Islet precursor cell (in vitro differentiated cells): ENCODE data around the gene SNX21.
"Not testable (repeated sequence)": the region's sequence is repeated elsewhere in the genome, so short reads cannot be mapped to it uniquely, and the experiment has no call there.

Experiments used
- DNase-seq: peaks from one replicate; pipeline ENCODE4 v3.0.0-alpha.2; 2018

Gene SNX21

GRCh38 chr20:45833030-45833882 lies at the start of gene SNX21:
Gene SNX21, plus strand, starts transcription at chr20:45833799. Its CDS starts 121 bp downstream, at chr20:45833920.
- DNase-seq: peak; percentile 94

GRCh38 chr20:45788351-45788750 lies 45.2 kb upstream of the SNX21 start:
- no peak for DNase-seq

- DNase-seq: no peak
Observed at GRCh38 chr20:45792317-45793118, 41.1 kb upstream of the SNX21 start.

- DNase-seq: no peak
Observed at GRCh38 chr20:45796337-45797065, 37.1 kb upstream of the SNX21 start.

GRCh38 chr20:45797510-45797909 lies 36.1 kb upstream of the SNX21 start:
- not testable (repeated sequence) for DNase-seq

- not testable (repeated sequence) for DNase-seq
Observed at GRCh38 chr20:45797955-45798354, 35.6 kb upstream of the SNX21 start.

- peak; percentile 79 for DNase-seq
Observed at GRCh38 chr20:45798935-45799642, 34.5 kb upstream of the SNX21 start.

GRCh38 chr20:45801851-45802250 lies 31.7 kb upstream of the SNX21 start:
- DNase-seq: no peak

GRCh38 chr20:45810191-45810970 lies 23.2 kb upstream of the SNX21 start:
- DNase-seq: no peak

GRCh38 chr20:45812157-45813005 lies 21.2 kb upstream of the SNX21 start, which contains the start of gene UBE2C:
Gene UBE2C, plus strand, starts transcription at chr20:45812644. Its CDS starts 52 bp downstream, at chr20:45812696.
- peak; percentile 99 for DNase-seq

- DNase-seq: no peak
Observed at GRCh38 chr20:45813006-45813340, 20.6 kb upstream of the SNX21 start.

GRCh38 chr20:45813489-45813888 lies 20.1 kb upstream of the SNX21 start:
- no peak for DNase-seq

- no peak for DNase-seq
Observed at GRCh38 chr20:45814314-45814713, 19.3 kb upstream of the SNX21 start.

- DNase-seq: no peak
Observed at GRCh38 chr20:45816951-45817350, 16.6 kb upstream of the SNX21 start.

GRCh38 chr20:45817376-45818194 lies 16.0 kb upstream of the SNX21 start:
- peak; percentile 74 for DNase-seq

GRCh38 chr20:45818239-45818638 lies 15.4 kb upstream of the SNX21 start:
- DNase-seq: no peak

- DNase-seq: no peak
Observed at GRCh38 chr20:45819466-45819865, 14.1 kb upstream of the SNX21 start.

- no peak for DNase-seq
Observed at GRCh38 chr20:45821947-45822346, 11.7 kb upstream of the SNX21 start.

GRCh38 chr20:45822857-45823256 lies 10.7 kb upstream of the SNX21 start:
- peak; percentile 79 for DNase-seq
